ENCODE data around the gene C12orf60.

DNA sequence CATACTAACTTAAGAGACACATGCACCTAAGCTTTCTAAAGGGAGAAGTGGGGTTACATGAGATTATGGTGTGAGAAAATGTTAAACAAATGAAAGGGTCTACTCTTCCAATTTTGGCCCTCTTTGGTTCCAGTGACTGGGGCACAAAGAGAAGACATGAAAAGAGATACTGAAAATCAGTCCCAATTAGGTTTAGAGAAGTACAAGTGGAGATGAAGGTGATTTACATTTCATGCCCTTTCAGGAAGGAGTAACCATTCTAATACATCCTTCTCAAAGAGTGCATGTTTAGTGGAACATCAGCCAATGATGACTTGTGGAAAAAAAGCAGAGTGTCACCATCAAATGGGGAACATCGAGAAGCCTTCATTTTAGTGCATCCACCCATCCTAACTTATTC lies 67.8 kb downstream of the C12orf60 start:
- TF ChIP-seq, protein P1, sequence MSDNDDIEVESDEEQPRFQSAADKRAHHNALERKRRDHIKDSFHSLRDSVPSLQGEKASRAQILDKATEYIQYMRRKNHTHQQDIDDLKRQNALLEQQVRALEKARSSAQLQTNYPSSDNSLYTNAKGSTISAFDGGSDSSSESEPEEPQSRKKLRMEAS (IDR thresholded peaks at IDR 0.05) = no peak
- TF ChIP-seq, protein P2, sequence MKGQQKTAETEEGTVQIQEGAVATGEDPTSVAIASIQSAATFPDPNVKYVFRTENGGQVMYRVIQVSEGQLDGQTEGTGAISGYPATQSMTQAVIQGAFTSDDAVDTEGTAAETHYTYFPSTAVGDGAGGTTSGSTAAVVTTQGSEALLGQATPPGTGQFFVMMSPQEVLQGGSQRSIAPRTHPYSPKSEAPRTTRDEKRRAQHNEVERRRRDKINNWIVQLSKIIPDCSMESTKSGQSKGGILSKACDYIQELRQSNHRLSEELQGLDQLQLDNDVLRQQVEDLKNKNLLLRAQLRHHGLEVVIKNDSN (IDR thresholded peaks at IDR 0.05) = no peak
- TF ChIP-seq TAF1 (IDR thresholded peaks at IDR 0.05; ENCODE audit: low read depth) = no peak
- TF ChIP-seq RAD21 (IDR thresholded peaks at IDR 0.05; ENCODE audit: low read depth) = no peak
- TF ChIP-seq CEBPB (IDR thresholded peaks at IDR 0.05) = no peak
- TF ChIP-seq, protein P3, sequence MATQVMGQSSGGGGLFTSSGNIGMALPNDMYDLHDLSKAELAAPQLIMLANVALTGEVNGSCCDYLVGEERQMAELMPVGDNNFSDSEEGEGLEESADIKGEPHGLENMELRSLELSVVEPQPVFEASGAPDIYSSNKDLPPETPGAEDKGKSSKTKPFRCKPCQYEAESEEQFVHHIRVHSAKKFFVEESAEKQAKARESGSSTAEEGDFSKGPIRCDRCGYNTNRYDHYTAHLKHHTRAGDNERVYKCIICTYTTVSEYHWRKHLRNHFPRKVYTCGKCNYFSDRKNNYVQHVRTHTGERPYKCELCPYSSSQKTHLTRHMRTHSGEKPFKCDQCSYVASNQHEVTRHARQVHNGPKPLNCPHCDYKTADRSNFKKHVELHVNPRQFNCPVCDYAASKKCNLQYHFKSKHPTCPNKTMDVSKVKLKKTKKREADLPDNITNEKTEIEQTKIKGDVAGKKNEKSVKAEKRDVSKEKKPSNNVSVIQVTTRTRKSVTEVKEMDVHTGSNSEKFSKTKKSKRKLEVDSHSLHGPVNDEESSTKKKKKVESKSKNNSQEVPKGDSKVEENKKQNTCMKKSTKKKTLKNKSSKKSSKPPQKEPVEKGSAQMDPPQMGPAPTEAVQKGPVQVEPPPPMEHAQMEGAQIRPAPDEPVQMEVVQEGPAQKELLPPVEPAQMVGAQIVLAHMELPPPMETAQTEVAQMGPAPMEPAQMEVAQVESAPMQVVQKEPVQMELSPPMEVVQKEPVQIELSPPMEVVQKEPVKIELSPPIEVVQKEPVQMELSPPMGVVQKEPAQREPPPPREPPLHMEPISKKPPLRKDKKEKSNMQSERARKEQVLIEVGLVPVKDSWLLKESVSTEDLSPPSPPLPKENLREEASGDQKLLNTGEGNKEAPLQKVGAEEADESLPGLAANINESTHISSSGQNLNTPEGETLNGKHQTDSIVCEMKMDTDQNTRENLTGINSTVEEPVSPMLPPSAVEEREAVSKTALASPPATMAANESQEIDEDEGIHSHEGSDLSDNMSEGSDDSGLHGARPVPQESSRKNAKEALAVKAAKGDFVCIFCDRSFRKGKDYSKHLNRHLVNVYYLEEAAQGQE (IDR thresholded peaks at IDR 0.05; ENCODE audit: low read depth) = no peak
- TF ChIP-seq EP300 (IDR thresholded peaks at IDR 0.05; ENCODE audit: borderline replicate concordance) = no peak
- no peak for TF ChIP-seq NFIC (IDR thresholded peaks at IDR 0.05)

All from Ishikawa (cell line).